ENCODE results near the gene TPP1.

The TPP1 gene

DNA sequence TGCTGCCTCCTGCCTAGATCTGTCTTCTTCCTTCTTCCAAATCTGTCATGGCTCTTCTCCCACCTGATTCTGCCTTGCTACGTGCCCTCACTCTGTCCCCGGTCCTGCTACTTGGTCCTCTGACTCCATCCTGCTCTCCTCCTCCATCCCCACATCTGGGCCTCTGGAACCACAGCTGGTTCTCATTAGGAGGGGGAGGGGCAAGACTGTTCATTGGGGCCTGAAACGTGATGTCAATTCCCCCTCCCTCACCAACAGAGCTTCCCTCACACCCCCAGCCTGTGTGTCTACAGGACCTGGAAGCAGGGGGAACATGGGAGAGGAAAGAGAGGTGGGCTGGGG, 27.3 kb upstream of the TPP1 start:
- Mint-ChIP-seq H3K27me3 (ENCODE audit: low read depth) (no peaks in the 10 kb centered on the region), H3K27ac (no peak overlapping the region), H3K36me3 (ENCODE audit: low read depth) (peaks cover 10% of the 10 kb centered on the region), H3K4me3 (no peak overlapping the region), H3K4me1 (no peaks in the 10 kb centered on the region), H3K9me3 (no peaks in the 10 kb centered on the region)
- TF ChIP-seq, protein P1, sequence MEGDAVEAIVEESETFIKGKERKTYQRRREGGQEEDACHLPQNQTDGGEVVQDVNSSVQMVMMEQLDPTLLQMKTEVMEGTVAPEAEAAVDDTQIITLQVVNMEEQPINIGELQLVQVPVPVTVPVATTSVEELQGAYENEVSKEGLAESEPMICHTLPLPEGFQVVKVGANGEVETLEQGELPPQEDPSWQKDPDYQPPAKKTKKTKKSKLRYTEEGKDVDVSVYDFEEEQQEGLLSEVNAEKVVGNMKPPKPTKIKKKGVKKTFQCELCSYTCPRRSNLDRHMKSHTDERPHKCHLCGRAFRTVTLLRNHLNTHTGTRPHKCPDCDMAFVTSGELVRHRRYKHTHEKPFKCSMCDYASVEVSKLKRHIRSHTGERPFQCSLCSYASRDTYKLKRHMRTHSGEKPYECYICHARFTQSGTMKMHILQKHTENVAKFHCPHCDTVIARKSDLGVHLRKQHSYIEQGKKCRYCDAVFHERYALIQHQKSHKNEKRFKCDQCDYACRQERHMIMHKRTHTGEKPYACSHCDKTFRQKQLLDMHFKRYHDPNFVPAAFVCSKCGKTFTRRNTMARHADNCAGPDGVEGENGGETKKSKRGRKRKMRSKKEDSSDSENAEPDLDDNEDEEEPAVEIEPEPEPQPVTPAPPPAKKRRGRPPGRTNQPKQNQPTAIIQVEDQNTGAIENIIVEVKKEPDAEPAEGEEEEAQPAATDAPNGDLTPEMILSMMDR (IDR thresholded peaks at IDR 0.05; ENCODE audit: unreplicated experiment in 3 of 3) = no peak

DNA sequence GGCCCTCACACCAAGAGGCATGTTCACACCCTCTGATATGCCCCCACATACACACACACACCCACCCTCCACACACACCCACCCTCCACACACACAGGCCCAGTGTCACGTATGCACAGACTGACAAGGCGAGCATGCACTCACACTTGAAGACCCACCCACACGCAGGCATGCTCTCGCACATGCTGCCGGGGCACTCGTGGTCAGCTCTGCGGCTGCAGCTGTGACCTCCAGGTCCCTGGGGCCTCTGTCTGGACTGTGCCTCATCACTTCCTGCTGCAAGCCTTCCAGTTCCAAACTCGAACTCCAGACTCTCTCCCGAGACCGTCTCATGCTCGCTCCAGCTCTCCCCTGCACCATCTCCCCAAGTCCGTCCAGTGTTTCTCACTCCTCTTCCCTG, 26.8 kb upstream of the TPP1 start:
- Mint-ChIP-seq H3K27ac (no peak overlapping the region), H3K27me3 (ENCODE audit: low read depth) (no peaks in the 10 kb centered on the region), H3K4me1 (no peaks in the 10 kb centered on the region), H3K36me3 (ENCODE audit: low read depth) (peaks cover 10% of the 10 kb centered on the region), H3K4me3 (no peak overlapping the region), H3K9me3 (no peaks in the 10 kb centered on the region)
- TF ChIP-seq, protein P1 (IDR thresholded peaks at IDR 0.05; ENCODE audit: unreplicated experiment in 3 of 3) = no peak

DNA sequence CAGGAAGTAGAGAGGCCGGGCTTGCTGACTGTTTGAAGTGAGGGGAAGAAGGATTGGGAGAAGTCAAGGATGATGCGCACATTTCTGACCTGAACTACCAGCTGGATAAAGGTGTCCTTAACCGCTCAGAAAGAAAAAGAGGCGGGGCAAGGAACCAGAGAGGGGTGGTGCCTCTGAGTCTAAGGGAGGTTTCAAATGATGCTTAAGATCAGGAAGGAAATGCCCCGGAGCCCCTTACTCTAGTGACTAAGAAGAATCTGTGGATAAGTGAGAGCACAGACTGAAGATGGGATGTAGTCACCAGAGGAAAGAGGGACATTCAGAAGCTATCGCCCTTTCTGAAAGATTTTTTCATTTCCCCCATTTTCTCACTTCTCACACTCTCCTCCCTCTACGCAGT, 23.7 kb upstream of the TPP1 start:
- peaks cover 17% of the 10 kb centered on the region for H3K36me3 Mint-ChIP-seq (ENCODE audit: low read depth)

DNA sequence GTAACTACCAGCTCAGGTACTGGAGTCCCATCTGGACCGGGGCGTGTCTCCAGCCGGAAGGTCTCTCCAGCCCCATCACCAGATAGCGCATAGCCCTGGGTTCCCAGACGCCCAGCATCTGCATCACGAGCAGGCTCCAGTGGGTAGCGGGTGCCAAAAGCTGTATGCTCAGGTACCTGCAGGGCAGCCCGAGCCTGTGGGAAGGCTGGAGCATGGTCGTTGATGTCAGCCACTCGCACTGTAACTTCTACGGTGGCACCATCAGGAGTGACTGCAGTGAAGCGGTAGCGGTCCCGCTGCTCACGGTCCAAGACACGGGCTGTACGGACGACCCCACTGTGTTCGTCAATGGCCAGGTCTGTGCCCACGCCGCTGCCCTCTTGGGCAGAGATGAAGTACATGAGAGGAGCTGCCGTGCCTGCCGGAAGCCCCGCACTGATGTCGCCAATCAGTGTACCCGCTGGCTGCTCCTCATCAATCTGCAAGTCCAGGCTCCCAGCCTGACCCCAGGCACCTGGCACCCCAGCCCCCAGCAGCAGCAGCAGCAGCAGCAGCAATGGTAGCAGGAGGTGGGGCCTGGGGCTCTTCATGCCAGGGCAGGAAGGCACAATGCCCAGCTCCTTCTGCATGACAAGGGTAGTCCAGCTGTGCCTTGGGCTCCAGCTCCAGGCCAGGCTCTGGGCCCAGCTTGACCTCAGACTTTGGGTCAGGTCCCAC, 21.9 kb upstream of the TPP1 start:
- Mint-ChIP-seq H3K4me3 (no peak overlapping the region), H3K27ac (no peak overlapping the region), H3K9me3 (no peaks in the 10 kb centered on the region), H3K4me1 (peaks cover 6% of the 10 kb centered on the region), H3K36me3 (ENCODE audit: low read depth) (peaks cover 17% of the 10 kb centered on the region), H3K27me3 (ENCODE audit: low read depth) (no peaks in the 10 kb centered on the region)
- TF ChIP-seq, protein P1 (IDR thresholded peaks at IDR 0.05; ENCODE audit: unreplicated experiment in 3 of 3) = no peak

More for the DNA sequence above, 23.7 kb upstream of the TPP1 start:
- Mint-ChIP-seq H3K9me3 (no peaks in the 10 kb centered on the region), H3K27me3 (ENCODE audit: low read depth) (no peaks in the 10 kb centered on the region), H3K4me1 (peaks cover 6% of the 10 kb centered on the region), H3K4me3 (no peak overlapping the region), H3K27ac (no peak overlapping the region)
- TF ChIP-seq, protein P1 (IDR thresholded peaks at IDR 0.05; ENCODE audit: unreplicated experiment in 3 of 3) = no peak

DNA sequence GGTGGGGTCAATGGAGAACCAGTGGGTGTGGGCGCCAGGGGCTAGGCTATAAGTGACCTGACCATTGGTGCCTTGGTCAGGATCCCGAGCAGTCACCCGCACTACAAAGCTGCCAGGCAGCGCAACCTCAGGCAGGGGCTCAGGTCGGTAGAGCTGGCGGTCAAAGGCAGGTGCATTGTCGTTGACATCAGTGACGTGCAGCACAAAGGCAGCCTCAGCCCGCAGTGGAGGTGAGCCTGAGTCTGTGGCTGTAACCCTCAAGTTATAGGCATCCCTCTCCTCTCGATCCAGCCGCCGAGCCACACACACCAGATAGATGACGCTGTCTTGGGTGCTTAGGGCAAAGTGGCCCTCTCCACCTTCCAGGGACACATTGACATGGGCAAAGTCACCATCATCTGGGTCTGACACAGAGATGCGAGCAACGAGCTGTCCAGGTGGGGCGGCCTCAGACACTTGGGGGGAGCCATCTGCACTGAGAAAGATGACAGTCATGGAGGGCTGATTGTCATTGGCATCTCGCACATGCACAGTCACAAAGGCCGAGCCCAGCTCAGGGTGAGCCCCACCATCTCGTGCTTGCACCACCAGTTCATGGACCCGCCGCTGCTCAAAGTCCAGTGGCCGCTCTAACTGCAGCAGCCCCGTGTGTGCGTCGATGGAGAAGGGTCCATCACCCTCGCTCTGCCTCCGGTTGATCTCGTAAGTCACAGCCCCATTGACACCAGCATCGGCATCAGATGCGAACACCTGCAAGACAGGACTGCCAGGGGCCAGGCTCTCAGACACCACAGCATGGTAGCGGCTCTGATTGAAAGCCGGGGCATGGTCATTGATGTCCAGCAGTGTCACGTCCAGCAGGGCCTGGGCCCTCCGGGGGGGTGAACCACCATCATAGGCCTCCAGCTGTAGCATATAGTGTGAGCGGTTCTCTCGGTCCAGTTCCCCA, 21.1 kb upstream of the TPP1 start:
- H3K27ac Mint-ChIP-seq = no peak overlapping the region
- no peaks in the 10 kb centered on the region for H3K9me3 Mint-ChIP-seq
- TF ChIP-seq, protein P1 (IDR thresholded peaks at IDR 0.05; ENCODE audit: unreplicated experiment in 3 of 3) = no peak
- no peaks in the 10 kb centered on the region for H3K27me3 Mint-ChIP-seq (ENCODE audit: low read depth)
- H3K4me1 Mint-ChIP-seq = peaks cover 6% of the 10 kb centered on the region
- H3K4me3 Mint-ChIP-seq = no peak overlapping the region
- H3K36me3 Mint-ChIP-seq (ENCODE audit: low read depth) = peaks cover 13% of the 10 kb centered on the region
